Measurements from ENCODE around the gene WNT7A.

WNT7A gene

GRCh38 chr3:13825821-13826220 lies 54.0 kb downstream of the WNT7A start:
- DNase-seq = no peak

- no peak for DNase-seq
Observed at GRCh38 chr3:13825311-13825579, 54.6 kb downstream of the WNT7A start.

- no peak for DNase-seq
Observed at GRCh38 chr3:13824521-13825310, 55.2 kb downstream of the WNT7A start.

- DNase-seq = no peak
Observed at GRCh38 chr3:13823692-13824091, 56.2 kb downstream of the WNT7A start.

GRCh38 chr3:13822871-13823585 lies 56.8 kb downstream of the WNT7A start:
- no peak for DNase-seq

- no peak for DNase-seq
Observed at GRCh38 chr3:13822042-13822441, 57.8 kb downstream of the WNT7A start.

GRCh38 chr3:13821126-13821525 lies 58.7 kb downstream of the WNT7A start:
- DNase-seq = no peak

GRCh38 chr3:13818919-13819318 lies 61.0 kb downstream of the WNT7A start:
- no peak for DNase-seq

GRCh38 chr3:13815088-13815683 lies 64.7 kb downstream of the WNT7A start:
- DNase-seq = no peak

- no peak for DNase-seq
Observed at GRCh38 chr3:13812034-13812471, 67.8 kb downstream of the WNT7A start.

GRCh38 chr3:13811614-13812013 lies 68.3 kb downstream of the WNT7A start:
- no peak for DNase-seq

GRCh38 chr3:13808550-13808949 lies 71.3 kb downstream of the WNT7A start:
- DNase-seq = no peak

GRCh38 chr3:13801361-13802204 lies 78.3 kb downstream of the WNT7A start:
- DNase-seq = no peak

GRCh38 chr3:13800064-13800463 lies 79.8 kb downstream of the WNT7A start:
- no peak for DNase-seq

- DNase-seq = no peak
Observed at GRCh38 chr3:13798401-13798800, 81.5 kb downstream of the WNT7A start.

- DNase-seq = no peak
Observed at GRCh38 chr3:13796701-13797460, 83.0 kb downstream of the WNT7A start.

- no peak for DNase-seq
Observed at GRCh38 chr3:13795816-13796215, 84.1 kb downstream of the WNT7A start.

- no peak for DNase-seq
Observed at GRCh38 chr3:13794322-13794721, 85.5 kb downstream of the WNT7A start.

- no peak for DNase-seq
Observed at GRCh38 chr3:13793451-13793850, 86.4 kb downstream of the WNT7A start.

- no peak for DNase-seq
Observed at GRCh38 chr3:13792512-13793371, 87.1 kb downstream of the WNT7A start.

GRCh38 chr3:13792051-13792490 lies 87.8 kb downstream of the WNT7A start:
- no peak for DNase-seq
